Midbrain (tissue), 1 donor: ENCODE data around the gene HDAC4.

Experiments
- DNase-seq: peaks from one replicate; lab custom pipeline; 2025; lab: John Stamatoyannopoulos, UW

HDAC4 gene

DNA sequence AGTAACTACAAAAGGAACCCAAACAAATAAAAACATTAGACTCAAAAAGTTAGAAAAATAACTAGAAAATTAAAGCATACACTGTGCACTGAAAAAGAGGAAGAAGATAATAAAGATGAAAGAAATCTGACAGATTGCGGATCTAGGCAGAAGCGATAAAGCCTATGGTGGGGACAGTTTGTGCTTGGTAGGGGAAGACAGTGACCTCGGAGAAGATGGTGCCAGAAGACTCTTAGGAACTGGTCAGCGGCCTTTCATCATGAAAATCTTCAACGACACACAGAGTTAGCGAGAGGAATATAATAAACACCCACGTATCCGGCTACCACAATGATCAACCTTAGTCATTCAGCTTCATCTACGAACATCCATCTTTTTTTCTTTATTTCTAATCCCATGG, 180.5 kb downstream of the HDAC4 start:
- DNase-seq = no peak

DNA sequence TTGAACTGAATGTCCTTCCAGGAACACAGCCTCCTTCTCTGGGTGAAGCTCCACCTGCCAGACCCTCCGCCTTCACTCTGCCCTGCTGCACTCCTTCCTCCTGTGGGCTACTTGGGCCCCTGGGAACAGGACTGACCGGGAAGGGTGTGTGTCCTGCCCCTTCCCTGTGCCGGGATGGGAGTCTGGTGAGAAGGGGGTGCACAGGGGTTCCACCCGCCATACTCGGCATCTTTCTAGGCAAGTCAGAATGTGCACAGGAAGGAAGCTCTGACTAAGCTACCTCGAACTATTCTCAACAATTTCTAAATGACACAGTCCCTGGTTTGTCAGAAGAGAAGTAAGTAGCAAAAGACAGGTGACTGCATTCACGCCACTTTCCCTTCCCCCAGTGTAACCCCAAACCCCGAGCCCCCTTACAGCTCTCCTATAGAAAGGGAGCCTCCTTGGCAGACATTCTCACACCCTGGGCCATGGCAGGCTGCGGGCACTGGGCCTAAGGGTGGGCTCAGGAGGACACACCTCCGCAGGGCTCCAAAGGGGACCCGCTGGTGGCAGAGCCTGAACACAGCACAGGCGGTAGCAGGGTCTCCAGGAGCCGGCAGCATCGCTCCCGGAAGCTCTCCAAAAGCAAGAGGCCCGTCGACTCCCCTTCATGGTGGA, 184.1 kb downstream of the HDAC4 start:
- DNase-seq = no peak

DNA sequence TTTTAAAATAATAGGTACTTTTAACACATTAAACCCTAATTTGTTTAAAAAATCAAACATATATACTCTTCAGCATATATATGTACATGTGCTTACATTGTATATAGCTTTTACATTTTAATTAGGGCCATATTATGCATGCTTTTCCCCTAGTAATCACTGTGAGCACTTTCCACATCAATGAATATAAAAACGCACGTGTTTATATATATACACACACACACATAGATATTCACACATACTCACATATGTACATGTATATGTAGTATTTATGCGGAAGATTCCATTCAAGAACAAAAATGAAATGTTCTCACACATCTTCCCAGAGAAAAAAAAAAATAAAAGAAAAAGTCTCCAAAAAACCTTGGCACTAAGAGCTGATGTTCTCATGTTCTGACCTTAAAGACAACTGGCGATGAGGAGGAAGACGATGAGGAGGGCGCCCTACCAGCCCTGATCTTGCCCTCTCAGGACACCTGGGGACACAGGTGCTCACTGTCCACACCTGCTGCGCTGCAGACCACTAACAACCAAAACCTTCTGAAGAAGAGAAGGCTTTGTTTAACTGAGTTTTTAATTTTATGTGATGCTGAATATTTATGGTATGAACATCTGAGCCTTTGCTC, 184.7 kb downstream of the HDAC4 start:
- no peak for DNase-seq

DNA sequence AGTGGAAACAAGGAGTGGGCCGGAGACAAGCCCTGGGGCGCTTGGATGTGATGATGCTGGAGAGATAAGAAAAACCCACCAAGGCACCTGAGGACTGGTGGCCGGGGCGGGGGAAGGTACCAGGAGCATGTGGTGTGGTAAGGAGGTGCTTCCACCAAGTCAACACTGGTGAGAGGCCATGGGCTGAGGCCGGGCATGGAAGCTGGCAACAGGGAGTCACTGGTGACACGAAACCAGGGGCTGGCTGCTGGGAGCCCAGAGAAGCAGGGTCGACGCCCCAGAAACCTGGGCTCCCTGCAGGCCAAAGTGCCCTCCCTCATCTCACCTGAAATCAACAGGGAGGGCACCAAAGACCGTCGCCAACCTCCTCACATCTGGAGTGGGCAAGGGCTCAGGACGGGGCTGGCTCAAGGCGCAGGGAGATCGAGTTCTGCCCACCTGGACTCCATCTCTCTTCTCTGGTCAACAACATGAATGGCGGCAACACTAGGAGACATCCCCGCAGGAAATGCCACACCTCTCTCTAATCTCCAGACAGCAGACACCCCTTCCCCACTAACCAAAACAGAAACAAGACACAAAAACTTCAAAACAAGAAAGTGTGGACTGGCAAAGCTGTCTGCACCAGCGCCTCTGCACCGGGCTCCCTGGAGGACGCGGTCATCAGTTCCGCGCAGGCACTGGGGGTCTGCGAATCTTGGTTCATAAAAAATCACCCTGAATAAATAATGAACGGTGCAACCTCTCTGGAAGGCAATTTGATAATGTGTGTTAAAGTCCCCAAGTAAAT, 185.5 kb downstream of the HDAC4 start:
- no peak for DNase-seq

DNA sequence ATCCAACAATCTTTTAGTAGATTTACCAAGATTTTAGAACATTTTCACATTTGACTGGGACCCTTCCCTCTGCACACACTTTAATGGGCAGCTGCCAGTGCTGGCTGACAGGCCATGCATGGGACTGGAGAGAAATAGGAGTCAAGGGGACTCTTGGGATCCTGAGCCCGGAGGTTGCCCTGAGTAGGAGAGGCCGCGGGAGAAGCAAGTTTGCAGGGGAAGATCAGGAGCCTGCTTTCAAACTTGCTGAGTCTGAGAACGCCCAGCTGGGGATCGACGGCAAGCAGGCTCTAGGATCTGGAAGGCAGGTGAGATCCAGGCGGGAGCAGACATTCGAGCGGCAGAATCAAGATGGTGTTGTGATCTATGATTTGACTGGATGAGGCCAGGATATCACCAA, 186.1 kb downstream of the HDAC4 start:
- no peak for DNase-seq

DNA sequence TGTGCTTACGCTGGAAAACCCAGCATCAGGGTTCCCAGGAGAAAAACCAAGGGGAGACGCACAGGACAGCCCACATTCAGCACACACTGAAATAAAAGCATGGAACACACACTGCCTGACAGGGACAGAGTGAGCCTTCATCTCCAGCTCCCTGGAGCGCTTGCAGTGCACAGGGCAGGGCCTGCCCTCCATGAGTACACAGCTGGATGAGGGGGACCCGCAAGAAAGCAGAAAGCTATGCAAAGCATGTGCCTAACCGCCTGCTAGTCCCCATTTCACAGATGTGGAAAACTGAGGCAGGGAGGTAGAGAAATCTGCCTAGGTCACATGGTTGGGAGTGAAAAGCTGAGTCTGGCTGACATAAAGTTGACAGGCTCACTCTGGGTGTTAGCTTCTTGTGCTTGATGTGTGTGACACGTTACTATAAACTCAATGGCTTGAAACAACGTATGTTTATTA, 187.1 kb downstream of the HDAC4 start:
- DNase-seq = no peak

DNA sequence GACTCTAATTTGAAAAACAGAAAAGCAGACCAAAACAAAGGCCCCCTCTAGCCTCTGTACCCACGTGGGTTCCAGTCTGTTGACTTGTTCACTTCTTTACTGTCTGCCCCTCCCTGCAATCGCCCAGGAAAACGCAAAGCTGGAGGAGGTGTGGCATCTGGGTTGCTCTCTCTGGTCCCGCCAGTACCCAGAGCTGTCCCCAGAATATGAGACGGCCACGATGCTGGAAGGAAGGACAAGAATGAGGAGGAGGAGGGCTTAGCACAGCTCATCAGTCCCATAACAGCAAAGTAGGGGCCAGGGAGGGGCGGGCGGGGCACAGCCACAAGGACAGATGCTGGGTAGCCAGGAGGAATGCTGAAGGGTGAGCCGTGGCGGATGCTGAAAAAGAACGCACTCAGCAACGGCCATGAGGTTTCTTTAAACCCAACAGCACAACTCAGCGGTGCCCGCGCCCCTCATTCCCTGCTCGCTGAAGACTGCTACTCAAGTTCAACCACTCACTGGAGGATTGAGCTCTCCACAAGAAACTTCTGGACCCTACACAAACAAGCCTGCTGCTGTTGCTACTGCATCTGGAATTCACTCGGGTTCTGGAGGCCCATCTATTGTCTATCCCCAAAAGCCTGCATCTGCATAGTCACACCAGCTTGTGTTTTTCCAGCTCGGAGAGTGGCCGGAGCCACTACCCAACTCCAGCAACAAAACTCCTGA, 187.7 kb downstream of the HDAC4 start:
- DNase-seq = no peak

DNA sequence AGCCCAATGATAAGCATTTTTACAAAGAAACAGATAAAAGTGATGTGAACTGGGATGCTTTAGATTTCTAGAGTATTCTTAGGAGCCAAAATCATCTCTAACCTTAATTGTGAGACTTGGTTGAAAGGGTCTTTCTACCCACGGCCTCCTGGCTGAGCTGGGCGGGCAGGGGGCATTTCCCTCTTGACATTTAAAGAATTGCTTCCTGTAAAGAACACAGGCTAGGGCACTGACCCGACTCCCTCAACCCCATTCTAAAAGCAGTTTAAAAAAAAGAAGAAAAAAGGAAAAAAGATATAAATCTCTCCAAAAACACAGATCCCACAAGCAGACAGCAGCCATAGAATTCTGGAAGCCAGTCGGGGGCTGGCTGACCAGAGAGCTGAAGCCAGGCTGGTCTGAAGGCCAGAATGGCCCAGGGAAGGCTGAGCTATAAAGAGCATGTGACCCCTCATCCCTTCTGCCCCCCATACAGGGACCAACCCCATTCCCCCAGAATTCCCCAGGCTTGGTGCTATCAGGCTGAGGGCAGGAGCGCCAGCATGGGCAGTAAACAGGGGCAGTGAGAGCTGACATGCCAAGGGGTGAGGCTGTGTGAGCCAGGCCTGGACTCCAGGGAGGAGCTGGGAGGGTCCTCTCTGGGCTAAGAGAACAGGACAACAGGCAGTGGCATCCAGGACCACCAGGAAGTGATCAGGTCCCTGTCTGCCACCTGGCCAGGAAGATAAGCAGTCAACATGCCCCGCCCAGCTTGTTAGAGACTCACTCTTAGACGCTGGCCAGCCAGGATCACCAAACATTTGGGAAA, 188.5 kb downstream of the HDAC4 start:
- DNase-seq = no peak

DNA sequence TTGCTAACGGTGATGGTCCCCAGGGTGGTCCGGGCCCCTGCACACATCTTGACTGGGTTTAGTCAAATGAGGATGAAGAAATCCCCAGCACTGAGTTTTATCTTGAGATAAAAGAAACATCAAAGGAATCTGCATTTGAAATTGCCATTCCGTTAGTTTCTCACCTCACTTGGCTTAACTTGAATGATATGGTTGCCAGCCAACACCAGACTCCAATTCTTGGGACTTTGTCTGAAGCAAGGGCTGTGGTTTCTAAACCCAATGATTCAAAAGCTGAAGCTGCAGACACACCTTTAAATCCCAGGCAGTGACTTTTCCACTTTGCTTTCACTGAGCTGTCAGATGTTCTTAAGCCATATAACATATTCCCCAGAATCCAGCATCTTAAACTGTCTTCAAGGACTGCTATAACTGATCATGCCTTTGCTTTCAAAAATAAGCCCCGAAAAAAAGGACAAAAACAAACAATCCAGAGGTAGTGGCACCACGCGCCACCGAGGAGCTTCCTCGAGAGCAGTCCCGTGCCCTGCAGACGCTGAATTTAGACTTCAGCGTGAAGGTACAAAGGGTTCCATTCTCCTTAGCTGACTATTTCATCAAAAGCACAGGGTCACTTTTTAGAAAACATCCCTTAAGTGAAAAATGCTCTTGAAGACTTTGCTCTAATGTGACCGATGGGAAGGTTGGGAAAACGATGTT, 189.3 kb downstream of the HDAC4 start:
- no peak for DNase-seq

DNA sequence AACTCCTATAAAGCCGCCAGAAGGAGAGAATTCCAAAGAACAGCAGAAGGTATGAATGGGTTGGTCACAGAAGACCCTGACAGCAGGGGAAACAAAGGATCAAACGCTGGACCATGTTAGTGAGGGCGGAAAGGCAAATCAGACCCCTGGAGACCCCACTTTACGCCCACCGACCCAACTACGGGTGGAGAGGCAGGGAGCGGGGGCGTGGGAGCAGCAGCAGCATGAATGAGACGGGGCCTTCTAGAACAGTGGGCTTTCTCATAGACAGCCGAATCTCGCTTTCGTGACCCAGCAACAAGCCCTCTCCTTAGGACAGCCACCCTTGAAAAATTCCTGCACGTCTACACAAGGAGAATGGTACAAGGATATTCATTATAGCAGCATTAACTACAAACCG, 191.0 kb downstream of the HDAC4 start:
- no peak for DNase-seq

DNA sequence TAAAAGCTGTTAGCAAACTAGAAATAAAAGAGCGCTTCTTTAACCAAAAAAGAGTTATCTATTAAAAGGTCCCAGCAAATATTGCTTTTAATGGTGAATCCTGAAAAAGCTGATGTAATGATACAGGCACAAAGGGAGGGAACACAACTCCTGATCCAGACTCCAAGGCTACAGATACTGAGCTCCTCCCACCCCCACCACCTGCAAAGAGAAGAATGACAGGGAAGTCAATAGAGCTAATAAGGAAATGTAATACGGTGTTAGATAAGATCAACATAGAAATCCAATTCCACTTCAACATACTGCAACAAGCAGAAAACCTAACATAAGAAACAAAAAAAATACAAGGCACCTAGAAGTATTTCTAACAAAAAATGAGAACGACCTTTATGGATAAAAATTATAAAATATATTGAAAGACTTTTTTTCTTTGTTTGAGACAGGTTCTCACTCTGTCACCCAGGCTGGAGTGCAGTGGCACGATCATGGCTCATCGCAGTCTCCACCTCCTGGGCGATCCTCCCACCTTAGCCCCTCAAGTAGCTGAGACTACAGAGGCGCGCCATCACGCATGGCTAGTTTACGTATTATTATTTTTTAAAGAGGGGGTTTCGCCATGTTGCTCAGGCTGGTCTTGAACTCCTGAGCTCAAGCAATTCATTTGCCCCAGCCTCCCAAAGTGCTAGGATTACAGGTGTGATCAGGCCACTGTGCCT, 192.2 kb downstream of the HDAC4 start:
- DNase-seq = no peak

DNA sequence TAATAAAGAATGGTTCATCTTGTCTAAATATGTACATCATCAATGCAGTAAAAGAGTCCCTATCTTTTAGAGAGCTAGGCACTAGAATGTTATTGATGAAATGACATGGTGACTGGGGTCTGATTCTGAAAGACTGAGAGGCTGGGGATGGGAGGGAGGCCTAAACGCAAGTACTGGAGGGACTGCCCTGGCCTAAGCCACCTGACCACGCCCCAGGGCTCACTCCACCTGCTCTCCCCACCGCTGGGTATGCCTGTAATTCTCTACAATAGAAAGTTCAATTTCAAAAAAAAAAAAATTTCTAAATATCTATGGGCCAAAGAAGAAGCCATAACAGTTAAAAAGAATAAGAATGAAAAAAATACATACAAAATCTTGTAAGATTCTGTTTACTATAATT, 194.0 kb downstream of the HDAC4 start:
- no peak for DNase-seq

DNA sequence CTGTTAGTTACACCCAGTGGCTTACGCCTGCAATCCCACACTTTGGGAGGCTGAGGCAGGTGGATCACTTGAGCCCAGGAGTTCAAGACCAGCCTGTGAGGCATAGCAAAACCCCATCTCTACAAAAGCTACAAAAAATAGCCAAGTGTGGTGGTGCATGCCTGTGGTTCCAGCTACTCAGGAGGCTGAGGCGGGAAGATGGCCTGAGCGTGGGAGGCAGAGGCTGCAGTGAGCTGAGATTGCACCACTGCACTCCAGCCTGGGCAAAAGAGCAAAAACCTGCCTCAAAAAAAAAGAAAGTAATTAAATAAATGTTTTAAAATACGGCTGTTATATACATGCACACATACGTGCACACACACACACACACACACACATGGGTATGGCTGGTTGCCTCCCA, 194.8 kb downstream of the HDAC4 start:
- DNase-seq = no peak

DNA sequence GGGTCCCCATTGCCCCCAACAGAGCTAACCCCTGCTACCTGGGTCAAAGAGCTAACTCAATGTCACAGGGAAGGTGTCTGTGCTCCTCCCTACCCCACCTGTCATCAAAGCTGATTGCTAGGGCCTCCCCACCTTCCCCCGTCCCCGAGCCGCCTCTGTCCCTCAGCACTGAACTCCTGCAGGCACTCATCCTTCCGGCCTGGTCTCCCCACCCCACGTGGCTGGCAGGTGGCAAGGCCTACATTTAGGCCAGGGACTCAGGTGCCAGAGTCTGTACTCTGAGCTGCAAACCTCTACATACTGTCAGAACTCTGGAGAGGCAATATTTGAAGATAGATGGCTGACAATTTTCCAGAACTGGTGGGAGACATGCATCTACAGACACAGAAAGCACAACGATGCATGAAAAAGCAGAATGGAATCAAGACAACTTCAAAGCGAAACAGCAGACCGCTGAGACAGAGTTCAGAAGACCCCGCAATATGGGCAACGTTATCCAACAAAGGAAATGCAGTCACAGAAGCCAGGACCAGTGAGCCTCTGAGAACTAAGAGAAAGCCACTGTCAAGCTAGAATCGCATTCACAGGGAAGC, 195.8 kb downstream of the HDAC4 start:
- no peak for DNase-seq

DNA sequence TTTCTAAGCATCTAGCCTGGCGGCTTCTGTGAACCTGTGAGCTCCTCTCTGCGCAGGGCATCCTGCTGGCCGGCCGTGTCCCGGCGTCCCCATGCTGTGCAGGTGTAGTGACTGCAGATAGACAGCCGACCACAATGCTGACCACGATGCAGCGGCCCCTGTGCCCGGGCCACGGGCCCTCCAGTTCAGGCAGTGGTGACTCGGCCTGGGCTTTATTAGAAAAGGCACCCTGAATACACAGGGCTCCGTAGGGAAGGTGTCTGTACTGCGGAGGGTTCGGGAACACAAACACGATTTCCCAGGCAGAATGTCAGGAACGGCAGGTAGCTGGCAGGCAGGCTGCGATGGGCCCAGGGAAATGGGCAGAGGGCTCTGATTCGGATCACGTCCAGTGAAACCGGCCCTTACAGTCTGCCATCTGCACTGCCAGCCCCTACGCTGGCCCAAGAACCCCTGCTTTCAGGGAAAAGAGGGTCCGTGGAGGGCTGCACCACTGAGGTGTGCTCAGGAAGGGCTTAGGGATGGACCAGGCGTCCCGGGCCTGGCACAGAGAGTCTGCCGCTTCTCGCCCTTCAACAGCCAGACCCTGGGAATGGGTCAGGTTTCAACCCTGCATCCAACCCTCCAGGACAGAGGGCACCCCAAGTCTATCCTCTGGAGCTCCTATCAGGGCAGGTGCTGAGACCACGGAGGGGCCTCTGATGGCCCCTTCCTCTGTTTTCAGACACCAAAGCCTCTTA, 196.5 kb downstream of the HDAC4 start:
- DNase-seq = no peak

DNA sequence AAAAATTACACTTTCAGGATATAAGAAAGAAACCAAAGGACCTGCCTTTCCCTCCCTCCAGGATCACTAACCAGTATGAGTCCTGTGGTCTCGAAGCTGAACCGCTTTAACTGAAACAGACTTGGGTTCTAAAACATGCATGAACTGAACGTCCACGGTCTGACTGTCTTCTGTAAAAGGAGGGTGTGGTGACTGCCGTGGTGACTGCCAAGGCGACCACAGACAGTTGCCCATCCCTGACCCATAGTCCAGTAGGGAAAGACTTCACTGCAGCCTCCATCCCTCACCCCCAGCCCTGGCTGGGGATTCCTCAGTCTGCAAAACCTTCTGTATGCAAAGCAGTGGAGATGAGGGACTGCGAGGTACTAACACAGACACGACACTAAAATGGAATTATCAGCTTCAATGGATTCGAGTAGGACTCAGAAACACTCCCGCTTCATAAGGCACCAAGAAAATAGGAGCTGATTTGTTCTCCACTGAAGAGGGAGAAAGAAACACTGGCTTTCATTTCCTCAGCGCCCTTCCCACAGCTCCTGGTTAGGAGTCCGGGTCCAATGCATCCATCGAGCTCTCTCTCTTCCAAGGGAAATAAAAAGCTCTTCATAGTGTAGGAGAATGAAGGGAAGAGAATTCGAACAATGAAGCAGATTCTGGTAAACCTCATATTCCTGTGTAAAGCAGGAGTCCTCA, 197.2 kb downstream of the HDAC4 start:
- DNase-seq = peak; percentile 22

DNA sequence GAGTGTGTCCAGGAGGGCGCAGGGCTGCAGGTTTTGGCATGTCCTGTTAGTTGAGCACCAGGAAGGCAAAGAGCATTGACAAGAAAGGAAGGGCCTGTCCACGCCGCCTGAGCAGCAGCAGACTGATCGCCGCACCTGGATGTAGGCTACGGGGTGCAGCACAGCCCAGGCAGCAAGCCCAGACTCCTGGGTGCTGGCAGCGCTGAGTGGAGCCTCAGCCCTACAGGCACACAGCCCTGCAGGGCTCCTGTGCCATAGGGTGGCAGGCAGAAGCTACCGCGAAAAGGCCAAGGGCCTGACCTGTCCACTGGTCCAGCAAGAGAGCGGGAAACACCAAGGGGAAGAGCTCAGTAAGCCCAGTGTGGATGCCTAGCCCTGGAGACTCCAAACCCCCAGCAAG, 198.0 kb downstream of the HDAC4 start:
- DNase-seq = no peak

DNA sequence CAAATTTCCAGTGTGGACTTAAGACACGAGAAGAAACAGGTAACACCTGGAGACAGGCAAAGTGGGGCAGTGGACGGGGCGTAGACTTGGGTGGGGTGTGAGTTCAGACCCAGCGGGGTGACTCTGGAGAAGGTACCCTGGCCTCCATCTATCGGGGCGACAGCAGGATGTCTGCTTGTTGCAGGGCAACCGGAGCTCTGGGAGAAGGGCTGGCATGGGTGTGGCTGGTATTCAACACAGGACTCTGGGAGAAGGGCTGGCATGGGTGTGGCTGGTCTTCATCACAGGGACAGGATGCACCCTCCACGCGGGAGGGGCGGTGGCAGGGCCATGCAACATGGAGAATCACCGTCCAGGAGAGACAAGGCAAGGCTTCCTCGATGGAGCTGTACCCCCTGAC, 198.5 kb downstream of the HDAC4 start:
- no peak for DNase-seq

DNA sequence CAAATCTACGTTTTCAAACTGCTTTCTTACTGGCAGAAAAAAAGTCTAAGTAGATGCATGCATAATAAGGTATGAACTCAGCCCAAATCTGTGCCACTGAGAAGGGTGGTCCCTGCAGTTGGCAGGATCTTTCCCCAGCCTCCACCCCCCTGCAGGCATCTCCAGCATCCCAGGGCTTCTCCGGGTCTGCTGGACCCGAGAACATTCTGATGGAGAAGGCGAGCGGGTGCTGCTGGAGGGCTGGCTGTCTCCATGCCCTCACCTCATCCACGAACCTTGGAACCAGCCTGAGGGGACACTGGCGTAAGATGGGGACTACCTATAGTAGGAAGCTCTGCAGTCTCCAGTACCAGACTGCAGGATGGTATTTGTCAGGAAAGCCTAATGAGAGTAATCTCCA, 198.9 kb downstream of the HDAC4 start:
- DNase-seq = no peak
